Amygdala (tissue), 56 donors: Measurements from ENCODE around the gene PDE6B.
"Not testable (repeated sequence)": the region's sequence is repeated elsewhere in the genome, so short reads cannot be mapped to it uniquely, and the experiment has no call there.

Source experiments
- DNase-seq, 56 donors: peaks; one replicate each; lab custom pipeline; 2025; lab: John Stamatoyannopoulos, UW

Gene PDE6B

GRCh38 chr4:699816-700580 is 74.6 kb downstream of the PDE6B start:
- DNase-seq, result no peak

GRCh38 chr4:700587-701264 is 75.4 kb downstream of the PDE6B start:
- DNase-seq, result no peak

DNA sequence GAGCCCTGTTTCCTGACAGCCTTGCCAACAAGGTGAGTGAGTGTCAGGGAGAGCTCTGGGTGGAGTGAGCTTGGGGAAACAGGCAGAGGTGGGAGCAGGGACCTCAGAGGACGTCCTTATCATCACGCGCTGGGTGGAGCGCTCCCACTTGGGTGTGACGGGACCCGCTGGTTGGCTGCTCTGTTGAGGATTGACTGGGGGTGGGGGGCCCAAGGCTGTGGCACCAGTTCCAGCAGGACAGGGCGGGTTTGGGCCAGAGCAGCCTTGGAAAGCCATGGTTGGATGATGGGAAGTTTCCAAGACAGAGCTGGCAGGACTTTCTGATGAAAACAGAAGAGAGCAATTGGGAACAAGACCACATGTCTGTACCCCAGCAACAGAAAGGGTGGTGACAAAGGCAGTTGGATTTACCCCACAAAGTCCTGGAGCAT is 77.3 kb downstream of the PDE6B start:
- DNase-seq, result peak in 2 of 56 donors; percentile 26 to 47

DNA sequence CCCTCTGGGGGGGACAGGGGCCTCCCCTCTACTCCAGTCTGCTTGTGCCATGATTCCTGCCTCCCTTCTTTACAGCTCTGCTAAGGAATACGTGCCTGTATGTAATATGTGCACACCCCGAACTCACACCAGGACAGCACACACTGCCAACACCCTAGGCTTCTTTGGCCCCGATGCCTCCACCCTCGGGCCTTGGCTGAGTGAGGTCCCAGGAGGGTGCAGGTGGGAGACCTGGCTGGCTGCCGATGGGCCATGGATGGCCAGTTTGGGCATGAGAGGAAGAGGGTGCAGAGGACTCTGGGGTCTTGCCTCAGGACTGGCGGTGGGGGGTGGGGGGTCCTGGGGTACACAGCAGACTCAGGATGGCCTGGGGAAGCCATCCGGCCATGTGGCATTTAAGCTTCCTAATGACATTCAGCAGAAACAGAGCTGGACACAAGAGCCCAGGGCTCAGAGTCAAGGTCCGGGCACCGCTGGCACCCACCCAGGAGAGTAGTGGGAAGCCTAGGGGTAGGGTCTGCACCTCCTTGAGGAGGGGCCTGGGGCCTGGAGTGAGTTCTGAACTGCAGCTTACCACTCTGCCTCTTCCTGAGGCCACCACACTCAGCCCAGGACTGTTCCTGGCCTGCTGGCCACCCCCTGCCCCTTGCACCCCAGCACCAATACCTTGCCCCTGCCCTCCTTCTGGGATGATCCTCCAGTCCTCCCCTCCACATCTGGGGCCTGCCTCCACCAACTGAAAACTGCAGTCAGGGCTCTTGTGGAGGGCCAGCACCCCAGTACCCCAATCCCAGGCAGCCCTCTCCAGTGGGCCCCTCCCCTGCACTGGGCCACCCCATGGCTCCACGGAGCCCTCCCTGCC is 78.2 kb downstream of the PDE6B start:
- DNase-seq, result no peak

DNA sequence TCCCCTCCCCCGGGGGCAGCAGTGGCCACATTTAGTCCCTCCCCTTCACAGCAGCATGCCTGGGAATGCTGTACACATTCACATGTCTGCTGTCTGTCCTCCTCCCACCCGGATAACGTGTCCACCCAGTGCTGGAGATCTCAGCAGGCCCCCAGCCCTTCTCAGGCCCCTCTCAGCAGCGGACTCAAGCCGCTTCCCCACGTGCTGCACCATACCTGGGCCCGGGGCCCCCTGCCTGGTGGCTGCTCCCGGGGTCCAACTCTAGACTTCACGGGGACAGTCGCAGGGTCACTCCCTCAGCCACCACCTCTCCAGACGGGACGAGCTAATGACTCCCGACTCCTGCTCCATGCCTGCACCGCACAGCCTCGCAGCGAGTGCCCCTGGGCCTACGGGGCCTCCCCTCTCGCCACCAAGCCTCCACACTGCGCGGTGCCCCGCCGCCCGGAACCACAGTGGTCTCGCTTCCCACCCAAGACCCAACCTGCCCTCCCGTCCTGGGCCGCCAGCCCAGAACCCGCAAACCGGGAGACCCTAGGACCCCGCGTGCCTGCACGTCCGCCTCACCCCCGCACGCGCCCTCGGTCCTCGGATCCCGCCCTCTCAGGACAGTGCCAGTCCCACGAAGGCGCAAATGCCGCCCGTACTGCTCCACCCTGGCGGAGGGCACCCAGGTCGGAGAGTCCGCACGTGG is 79.0 kb downstream of the PDE6B start:
- no peak for DNase-seq

- no peak for DNase-seq
Measured at GRCh38 chr4:704971-705277, 79.6 kb downstream of the PDE6B start.

- peak; percentile 34 to 97 (median 91) for DNase-seq
Measured at GRCh38 chr4:705278-706082, 80.1 kb downstream of the PDE6B start, which contains the start of gene PCGF3. Gene PCGF3 (plus strand): TSS chr4:705832. CDS start chr4:733681, 27,849 bp downstream.

DNA sequence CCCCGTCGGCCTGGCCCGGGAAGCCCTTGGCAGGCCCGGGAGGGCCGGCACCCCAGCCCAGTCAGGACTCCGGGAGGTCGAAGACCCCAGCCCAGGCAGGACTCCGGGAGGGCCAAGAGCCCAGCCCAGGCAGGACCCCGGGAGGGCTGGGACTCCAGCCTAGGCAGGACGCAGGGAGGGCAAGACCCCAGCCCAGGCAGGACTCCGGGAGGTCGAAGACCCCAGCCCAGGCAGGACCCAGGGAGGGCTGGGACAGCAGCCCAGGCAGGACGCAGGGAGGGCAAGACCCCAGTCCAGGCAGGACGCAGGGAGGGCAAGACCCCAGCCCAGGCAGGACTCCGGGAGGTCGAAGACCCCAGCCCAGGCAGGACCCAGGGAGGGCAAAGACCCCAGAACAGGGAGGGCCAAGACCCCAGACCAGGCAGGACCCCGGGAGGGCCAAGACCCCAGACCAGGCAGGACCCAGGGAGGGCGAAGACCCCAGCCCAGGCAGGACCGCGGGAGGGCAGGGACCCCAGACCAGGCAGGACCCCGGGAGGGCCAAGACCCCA is 80.8 kb downstream of the PDE6B start:
- DNase-seq, result not testable (repeated sequence)

DNA sequence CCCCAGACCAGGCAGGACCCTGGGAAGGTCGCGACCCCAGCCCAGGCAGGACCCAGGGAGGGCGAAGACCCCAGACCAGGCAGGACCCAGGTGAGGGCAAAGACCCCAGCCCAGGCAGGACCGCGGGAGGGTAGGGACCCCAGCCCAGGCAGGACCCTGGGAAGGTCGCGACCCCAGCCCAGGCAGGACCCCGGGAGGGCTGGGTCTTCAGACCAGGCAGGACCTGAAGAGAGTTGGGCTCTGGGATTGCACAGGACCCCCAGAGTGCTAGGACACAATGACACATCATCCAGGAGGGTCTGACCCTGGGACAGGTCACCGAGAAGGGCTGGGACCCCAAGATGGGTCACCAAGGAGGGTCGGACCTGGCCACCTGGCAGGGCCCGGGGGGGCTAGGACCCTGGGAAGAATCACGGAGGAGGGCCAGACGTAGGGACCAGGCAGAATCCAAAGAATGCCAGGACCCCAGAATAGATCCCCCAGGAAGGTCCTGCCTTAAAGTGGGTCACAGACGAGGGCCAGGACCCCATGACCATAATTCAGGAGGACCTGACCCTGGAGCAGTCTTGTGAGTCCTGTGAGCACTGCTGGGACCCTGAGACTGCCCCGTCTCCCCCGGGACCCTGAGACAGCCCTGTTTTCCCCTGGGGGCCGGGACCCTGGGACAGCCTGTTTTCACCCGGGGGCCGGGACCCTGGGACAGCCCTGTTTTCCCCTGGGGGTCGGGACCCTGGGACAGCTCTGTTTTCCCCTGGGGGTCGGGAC is 81.6 kb downstream of the PDE6B start:
- DNase-seq, result no peak

DNA sequence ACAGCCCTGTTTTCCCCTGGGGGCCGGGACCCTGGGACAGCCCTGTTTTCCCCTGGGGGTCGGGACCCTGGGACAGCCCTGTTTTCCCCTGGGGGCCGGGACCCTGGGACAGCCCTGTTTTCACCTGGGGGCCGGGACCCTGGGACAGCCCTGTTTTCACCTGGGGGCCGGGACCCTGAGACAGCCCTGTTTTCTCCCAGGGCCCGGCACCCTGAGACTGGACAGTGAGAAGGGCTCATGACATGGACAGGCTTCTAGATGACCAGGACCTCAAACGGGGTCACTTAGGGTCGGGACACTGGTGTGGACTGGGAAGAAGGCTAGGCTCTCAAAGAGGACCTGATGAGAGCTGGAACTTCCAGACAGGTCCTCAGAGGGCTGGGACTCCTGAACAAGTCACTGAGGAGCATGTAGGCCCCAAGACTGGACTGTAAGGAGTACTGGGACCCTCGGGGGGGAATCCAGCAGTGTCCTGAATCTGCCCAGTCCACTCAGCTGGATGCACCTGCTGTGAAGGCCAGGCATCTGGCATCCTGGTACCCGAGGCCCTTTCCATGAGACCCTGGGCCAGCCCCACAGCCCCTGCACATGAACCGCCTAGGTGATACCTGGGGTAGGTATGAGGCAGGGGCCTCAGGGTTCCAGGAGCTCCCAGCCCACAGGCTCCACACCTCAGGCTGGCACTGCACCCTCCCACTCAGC is 82.7 kb downstream of the PDE6B start:
- no peak for DNase-seq

- no peak for DNase-seq
Measured at GRCh38 chr4:708631-708933, 83.2 kb downstream of the PDE6B start.

- no peak for DNase-seq
Measured at GRCh38 chr4:709348-709747, 84.0 kb downstream of the PDE6B start.

DNA sequence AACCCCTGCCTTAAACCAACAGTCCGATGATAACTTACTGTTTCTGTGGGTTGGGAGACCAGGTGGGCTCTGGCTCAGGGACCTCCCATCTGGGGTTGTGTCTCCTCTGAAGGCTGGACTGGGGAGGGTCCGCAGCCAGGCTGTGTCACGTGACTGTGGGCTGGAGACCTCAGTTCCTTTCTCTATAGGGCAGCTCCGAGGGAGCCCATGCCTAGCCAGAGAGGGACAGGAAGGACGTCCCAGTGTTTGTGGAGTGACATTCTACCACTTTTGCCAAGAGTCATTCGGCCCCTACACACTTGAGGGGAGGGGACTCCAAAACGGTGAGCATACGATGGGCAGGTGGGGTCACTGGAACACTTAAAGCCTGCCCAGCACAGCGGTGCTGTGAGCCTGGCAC is 84.7 kb downstream of the PDE6B start:
- no peak for DNase-seq

DNA sequence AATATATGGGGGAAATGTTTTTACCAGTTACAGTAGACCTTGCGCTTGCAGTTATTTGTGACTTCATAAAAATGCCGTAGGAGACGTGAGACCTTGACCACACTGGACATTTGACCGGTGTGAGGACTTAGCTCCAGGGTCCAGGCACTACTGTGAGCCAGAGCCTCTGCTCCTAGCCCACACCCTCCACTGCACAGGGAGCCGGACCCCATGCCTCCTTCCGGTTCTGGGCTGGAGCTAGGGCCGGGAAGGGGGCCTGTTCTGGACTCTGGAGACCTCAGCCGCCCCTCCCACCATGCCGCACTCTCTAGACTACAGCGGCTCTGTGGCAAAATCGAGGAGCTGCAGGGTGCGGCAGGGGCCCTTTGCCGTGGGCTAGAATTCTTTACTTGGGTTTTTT is 85.5 kb downstream of the PDE6B start:
- DNase-seq, result no peak

DNA sequence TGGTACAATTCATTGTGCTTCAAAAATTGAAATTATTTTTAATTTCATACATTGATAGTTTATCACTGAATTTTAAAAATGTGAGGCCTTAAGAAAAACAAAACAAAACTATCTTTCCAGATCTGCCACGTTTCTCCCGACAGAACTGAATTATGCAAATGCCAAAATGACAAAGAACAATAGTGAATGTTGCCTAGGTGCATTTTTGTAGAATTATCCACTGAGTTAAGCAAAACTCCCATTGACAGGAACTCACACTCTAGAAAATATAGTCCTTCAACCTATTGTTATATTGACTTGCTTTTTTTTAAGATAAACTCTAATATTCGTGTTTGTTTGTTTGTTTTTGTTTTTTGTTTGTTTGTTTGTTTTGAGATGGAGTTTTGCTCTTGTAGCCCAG is 86.7 kb downstream of the PDE6B start:
- no peak for DNase-seq

GRCh38 chr4:712916-713632 is 87.7 kb downstream of the PDE6B start:
- DNase-seq, result no peak

- no peak for DNase-seq
Measured at GRCh38 chr4:714087-714486, 88.7 kb downstream of the PDE6B start.
